Prostate gland (tissue), 2 donors: ENCODE results near the gene ANKFY1. TPM values are rescaled to one million over a fixed set of nuclear protein-coding genes. Genes with fewer than 3 reads are reported as not detected.

ENCODE experiments used
- DNase-seq: peaks from one replicate; pipeline ENCODE4 v3.0.0-alpha.2; 2019; ENCODE audit warnings: low spot score
- H3K27ac ChIP-seq, 2 donors: fragments of 200-600 bp; sonication (generic); 2 replicates each; pipeline ENCODE4 v1.5.1; 2017 to 2019
- H3K27me3 ChIP-seq: fragments of 200-600 bp; sonication (generic); replicated peaks from 2 replicates; pipeline ENCODE4 v1.5.1; 2019; ENCODE audit not compliant: insufficient read depth
- H3K36me3 ChIP-seq, 2 donors: fragments of 200-600 bp; sonication (generic); 1 replicate in 1 of 2; 2 replicates in 1 of 2; pipeline versions ENCODE4 v1.5.1 to v1.8.1; 2017 to 2019
- H3K4me1 ChIP-seq: fragments of 200-600 bp; sonication (generic); replicated peaks from 2 replicates; pipeline ENCODE4 v1.5.1; 2019
- H3K4me3 ChIP-seq, 2 donors: fragments of 200-600 bp; sonication (generic); 2 replicates each; pipeline ENCODE4 v1.5.1; 2017 to 2019
- H3K9me3 ChIP-seq: fragments of 200-600 bp; sonication (generic); 2 replicates; pipeline ENCODE4 v1.5.1; 2017
- CTCF ChIP-seq, 4 experiments: fragments of 200-600 bp in 2 of 4; fragments of 450-650 bp in 2 of 4; sonication (generic) in 2 of 4; IDR thresholded peaks; 1 replicate in 3 of 4; 2 replicates in 1 of 4; pipeline ENCODE4 v1.5.1; 2016 to 2019; ENCODE audit warnings: antibody characterized with exemption in 4 of 4, mild to moderate bottlenecking in 2 of 4, moderate library complexity in 2 of 4
- POLR2A ChIP-seq: fragments of 450-650 bp; IDR thresholded peaks from one replicate; pipeline ENCODE4 v1.6.1; 2016; ENCODE audit warnings: antibody characterized with exemption, mild to moderate bottlenecking
- POLR2AphosphoS5 ChIP-seq: sonication (generic); formaldehyde crosslinking; IDR thresholded peaks from one replicate; pipeline ENCODE4 v1.6.1; 2017; ENCODE audit warnings: antibody characterized with exemption
- WGBS: methylation state at CpG from one replicate; pipeline ENCODE4 v1.1.5; 2018; 5-methylcytosine and 5-hydroxymethylcytosine counted together
- intact Hi-C: fragments of 100-400 bp; cut with DNase I; formaldehyde crosslinking; loops from one replicate; pipeline ENCODE4 v1.14.2; 2022
- total RNA-seq, 2 donors: library from RNA; depleted of rRNA; stranded (reverse); fragments of >200 nt; gene quantifications; one replicate each; pipeline ENCODE4 v1.1.0, GENCODE V29; 2016

ANKFY1 gene
- total RNA-seq, 2 donors from 2014 or later, result 35.2 to 46.0 TPM

GRCh38 chr17:4246674-4247073 is 17.1 kb downstream of the ANKFY1 start:
- H3K27me3 ChIP-seq, result no peaks in the 10 kb centered on the region
- no peaks in the 10 kb centered on the region for H3K36me3 ChIP-seq
- no peak for DNase-seq
- H3K4me3 ChIP-seq, result no peak overlapping the region
- H3K27ac ChIP-seq, result no peak overlapping the region
- intact Hi-C loops, result no loop called here
- TF ChIP-seq CTCF (IDR thresholded peaks at IDR 0.05), result no peak
- no peak for TF ChIP-seq POLR2A
- TF ChIP-seq POLR2AphosphoS5, result no peak
- WGBS, result 96% methylated on average over 5 of the region's 5 CpGs
- no peaks in the 10 kb centered on the region for H3K4me1 ChIP-seq
- H3K9me3 ChIP-seq, result no peaks in the 10 kb centered on the region

- WGBS, result 97% methylated on average over 11 of the region's 11 CpGs
- Histone ChIP-seq H3K4me3 (no peak overlapping the region), H3K27ac (no peak overlapping the region), H3K4me1 (no peaks in the 10 kb centered on the region), H3K27me3 (no peaks in the 10 kb centered on the region), H3K36me3 (no peaks in the 10 kb centered on the region), H3K9me3 (no peaks in the 10 kb centered on the region)
- TF ChIP-seq POLR2AphosphoS5, result no peak
- TF ChIP-seq CTCF (IDR thresholded peaks at IDR 0.05), result no peak
- TF ChIP-seq POLR2A, result no peak
- DNase-seq, result no peak
- intact Hi-C loops, result no loop called here
These were observed 22.2 kb downstream of the ANKFY1 start for GRCh38 chr17:4241535-4241934.

- Histone ChIP-seq H3K27ac (no peak overlapping the region), H3K27me3 (no peaks in the 10 kb centered on the region), H3K36me3 (no peaks in the 10 kb centered on the region), H3K4me3 (no peak overlapping the region), H3K9me3 (no peaks in the 10 kb centered on the region), H3K4me1 (no peaks in the 10 kb centered on the region)
- TF ChIP-seq CTCF (IDR thresholded peaks at IDR 0.05) (no peak), POLR2AphosphoS5 (no peak), POLR2A (no peak)
- intact Hi-C loops, result no loop called here
- WGBS, result 44% methylated on average over 3 of the region's 3 CpGs
- no peak for DNase-seq
These were observed 27.3 kb downstream of the ANKFY1 start for GRCh38 chr17:4236456-4236855.

GRCh38 chr17:4235372-4236279 is 28.2 kb downstream of the ANKFY1 start:
- no peaks in the 10 kb centered on the region for H3K9me3 ChIP-seq
- H3K4me1 ChIP-seq, result peaks cover 1% of the 10 kb centered on the region
- H3K27me3 ChIP-seq, result no peaks in the 10 kb centered on the region
- peak overlapping the region in 1 of 2 donors; percentile 0 for H3K27ac ChIP-seq
- no peak overlapping the region for H3K4me3 ChIP-seq
- TF ChIP-seq POLR2AphosphoS5, result no peak
- no peak for TF ChIP-seq POLR2A
- intact Hi-C loops, result no loop called here
- DNase-seq, result no peak
- WGBS, result 82% methylated on average over 8 of the region's 8 CpGs
- no peaks in the 10 kb centered on the region for H3K36me3 ChIP-seq

- Histone ChIP-seq H3K36me3 (no peaks in the 10 kb centered on the region), H3K9me3 (no peaks in the 10 kb centered on the region), H3K4me1 (peaks cover 5% of the 10 kb centered on the region), H3K27me3 (no peaks in the 10 kb centered on the region), H3K27ac (peak overlapping the region in 1 of 2 donors; percentile 46), H3K4me3 (no peak overlapping the region)
- TF ChIP-seq CTCF (IDR thresholded peaks at IDR 0.05) (no peak), POLR2A (no peak), POLR2AphosphoS5 (no peak)
- intact Hi-C loops, result no loop called here
- DNase-seq, result no peak
These were observed 29.4 kb downstream of the ANKFY1 start for GRCh38 chr17:4234401-4234800.
